RWPE1 (cell line): ENCODE results near the gene PTPRU.

Source experiments
- CTCF ChIA-PET: fragments of 350-600 bp; sonication (Branson Sonifier 250); formaldehyde crosslinking; extraction: SDS; loops from one replicate; lab custom pipeline; 2021; lab: Yijun Ruan, JAX
- POLR2A ChIA-PET: fragments of 400-600 bp; formaldehyde crosslinking; extraction: SDS; loops from one replicate; lab custom pipeline; 2020; ENCODE audit warnings: antibody characterized with exemption; ENCODE audit not compliant: low non-redundant PET; lab: Yijun Ruan, JAX
- DNase-seq: peaks from one replicate; pipeline ENCODE4 v3.0.0; 2012; ENCODE audit warnings: low spot score
- H3K27ac ChIP-seq: fragments of 450-650 bp; 2 replicates; pipeline ENCODE4 v1.5.1; 2017
- TF ChIP-seq, protein P1 (sequence below): fragments of 450-650 bp; conservative IDR thresholded peaks from 2 replicates; pipeline ENCODE4 v1.5.1; 2017; ENCODE audit warnings: low read depth, mild to moderate bottlenecking

PTPRU gene

DNA sequence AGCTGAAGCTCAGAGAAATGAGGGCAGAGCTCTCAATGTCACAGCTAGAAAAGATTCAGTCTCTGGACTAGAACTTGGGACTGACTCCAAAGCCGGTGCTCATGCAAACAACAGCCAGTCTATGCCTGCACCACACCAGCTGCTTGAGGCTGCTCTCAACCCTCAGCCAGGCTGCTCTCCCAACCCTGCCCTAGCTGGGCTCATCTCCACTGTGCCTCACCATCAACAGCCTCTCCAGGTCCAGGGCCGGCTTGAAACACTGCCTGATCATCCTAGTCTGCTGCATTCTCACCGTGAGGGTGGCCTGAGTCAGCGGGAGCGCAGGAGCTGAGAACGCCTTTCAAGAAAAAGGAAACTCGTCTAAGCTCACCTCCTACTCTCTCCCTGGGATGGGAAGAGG, 94.5 kb downstream of the PTPRU start:
- H3K27ac ChIP-seq = no peak overlapping the region
- ChIA-PET CTCF (no interaction called here), POLR2A (no interaction called here)
- TF ChIP-seq, protein P1, sequence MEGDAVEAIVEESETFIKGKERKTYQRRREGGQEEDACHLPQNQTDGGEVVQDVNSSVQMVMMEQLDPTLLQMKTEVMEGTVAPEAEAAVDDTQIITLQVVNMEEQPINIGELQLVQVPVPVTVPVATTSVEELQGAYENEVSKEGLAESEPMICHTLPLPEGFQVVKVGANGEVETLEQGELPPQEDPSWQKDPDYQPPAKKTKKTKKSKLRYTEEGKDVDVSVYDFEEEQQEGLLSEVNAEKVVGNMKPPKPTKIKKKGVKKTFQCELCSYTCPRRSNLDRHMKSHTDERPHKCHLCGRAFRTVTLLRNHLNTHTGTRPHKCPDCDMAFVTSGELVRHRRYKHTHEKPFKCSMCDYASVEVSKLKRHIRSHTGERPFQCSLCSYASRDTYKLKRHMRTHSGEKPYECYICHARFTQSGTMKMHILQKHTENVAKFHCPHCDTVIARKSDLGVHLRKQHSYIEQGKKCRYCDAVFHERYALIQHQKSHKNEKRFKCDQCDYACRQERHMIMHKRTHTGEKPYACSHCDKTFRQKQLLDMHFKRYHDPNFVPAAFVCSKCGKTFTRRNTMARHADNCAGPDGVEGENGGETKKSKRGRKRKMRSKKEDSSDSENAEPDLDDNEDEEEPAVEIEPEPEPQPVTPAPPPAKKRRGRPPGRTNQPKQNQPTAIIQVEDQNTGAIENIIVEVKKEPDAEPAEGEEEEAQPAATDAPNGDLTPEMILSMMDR = no peak
- DNase-seq = no peak

DNA sequence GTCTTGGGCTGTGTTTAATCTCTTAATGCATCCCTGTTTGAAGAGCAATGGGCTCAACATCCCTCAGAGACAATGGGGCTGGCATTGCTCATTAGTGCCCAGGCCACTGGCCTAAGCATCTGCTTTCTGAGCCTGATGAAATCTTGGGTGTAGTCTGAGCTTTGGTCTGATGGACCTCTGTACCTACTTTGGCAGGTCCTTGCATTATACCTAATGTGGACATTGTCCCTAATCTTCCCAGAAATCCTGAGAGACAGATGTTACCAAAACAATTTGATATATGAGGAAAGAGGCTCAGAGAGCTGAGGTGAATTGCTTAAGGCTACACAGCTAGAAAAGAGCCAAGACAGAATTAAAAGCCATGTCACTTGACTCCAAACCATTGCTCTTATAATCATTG, 95.0 kb downstream of the PTPRU start:
- no peak overlapping the region for H3K27ac ChIP-seq
- CTCF ChIA-PET = interaction anchor here (1.4 kb wide), 2 partner anchors 10 to 86 kb away, joined by 4 to 6 read pairs; no protein-coding TSS in a partner anchor
- POLR2A ChIA-PET = no interaction called here
- DNase-seq = no peak
- TF ChIP-seq, protein P1 = no peak

DNA sequence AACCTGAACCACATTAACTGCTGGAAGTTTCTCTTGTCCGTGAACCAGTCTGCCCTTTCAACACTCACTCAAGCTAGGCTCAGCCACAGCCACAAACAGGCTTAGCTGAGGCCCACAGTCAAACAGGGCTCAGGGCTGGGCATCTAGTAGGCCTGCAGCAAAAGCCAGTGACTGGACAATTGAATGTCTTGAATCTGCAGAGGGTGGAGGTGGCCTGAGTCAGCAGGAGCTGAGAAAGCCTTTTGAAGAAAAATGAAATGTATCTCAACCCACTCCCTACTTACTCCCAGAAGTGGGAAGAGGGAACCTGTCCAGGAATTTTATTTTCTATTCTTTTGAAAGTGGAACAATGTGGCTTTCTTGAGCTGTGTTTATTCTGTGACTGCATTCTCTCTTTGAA, 95.4 kb downstream of the PTPRU start:
- TF ChIP-seq, protein P1 = no peak
- no peak for DNase-seq
- ChIA-PET CTCF (interaction anchor here (0.5 to 1.4 kb wide), 4 partner anchors 9 to 97 kb away, joined by 3 to 6 read pairs (median 4); no protein-coding TSS in a partner anchor), POLR2A (no interaction called here)
- no peak overlapping the region for H3K27ac ChIP-seq

DNA sequence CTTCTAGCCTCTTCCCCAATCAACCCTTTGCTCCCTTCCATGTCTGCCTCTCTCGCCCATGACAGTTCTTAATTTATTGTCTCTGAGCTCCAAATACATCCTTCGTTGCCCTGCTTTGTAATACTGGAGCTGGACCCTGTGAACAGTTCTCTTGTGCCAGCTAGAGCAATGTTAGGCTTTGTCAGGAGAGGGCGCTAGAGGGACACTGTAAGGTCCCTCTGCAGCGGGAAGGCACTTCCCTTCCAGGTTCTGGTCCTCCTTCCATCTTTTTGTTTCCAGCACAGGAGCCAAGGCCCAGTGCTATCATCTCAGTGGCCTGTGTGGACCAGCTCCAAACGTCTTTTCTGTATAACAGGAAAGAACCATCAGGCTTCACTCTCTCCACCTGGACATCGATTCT, 95.9 kb downstream of the PTPRU start:
- ChIA-PET POLR2A (no interaction called here), CTCF (interaction anchor here (0.5 to 1.4 kb wide), 7 partner anchors 9 to 846 kb away, joined by 3 to 6 read pairs (median 4); no protein-coding TSS in a partner anchor)
- no peak for DNase-seq
- no peak overlapping the region for H3K27ac ChIP-seq
- TF ChIP-seq, protein P1 = 0 out of 2 replicates have a peak, but pooled peaks have one; percentile 8

DNA sequence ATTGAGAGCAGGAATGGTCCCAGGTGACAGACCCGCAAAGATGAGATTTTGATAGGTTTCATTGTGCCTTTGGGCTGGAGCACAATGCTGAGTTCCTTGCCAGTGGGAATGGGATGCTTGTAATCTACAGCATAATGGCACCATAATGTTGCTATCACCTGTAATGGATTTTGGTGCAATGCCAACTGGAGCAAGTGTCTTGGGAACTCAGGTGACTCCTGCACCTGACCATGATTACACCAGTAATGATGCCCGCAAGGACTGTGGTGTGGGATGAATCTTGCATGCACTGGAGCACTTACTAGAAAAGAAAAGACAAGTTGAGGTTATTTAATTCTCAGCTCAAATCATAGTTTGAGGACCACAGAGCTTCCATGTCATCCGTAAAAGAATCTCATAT, 96.7 kb downstream of the PTPRU start:
- ChIA-PET CTCF (interaction anchor here (0.5 to 0.8 kb wide), 4 partner anchors 16 to 845 kb away, joined by 3 to 4 read pairs (median 3); no protein-coding TSS in a partner anchor), POLR2A (no interaction called here)
- no peak overlapping the region for H3K27ac ChIP-seq
- no peak for DNase-seq
- TF ChIP-seq, protein P1 = no peak

DNA sequence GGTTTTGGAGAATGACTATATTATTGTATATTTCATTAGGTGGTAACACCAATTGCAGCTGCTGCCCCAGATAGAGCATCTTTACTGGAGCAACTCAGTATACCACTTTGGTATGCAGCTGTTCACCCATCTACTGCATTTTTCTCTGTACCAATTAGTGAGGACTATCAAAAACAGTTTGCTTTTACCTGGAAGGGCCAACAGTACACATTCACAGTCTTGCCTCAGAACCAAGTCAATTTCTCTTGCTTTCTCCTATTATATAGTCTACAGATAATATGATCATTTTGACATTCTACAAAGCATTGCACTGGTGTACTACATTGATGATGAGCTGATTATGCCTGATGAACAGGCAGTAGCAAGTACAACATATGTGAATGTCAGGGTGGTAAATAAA, 99.3 kb downstream of the PTPRU start:
- H3K27ac ChIP-seq = no peak overlapping the region
- CTCF ChIA-PET = no interaction called here
- no peak for DNase-seq
- POLR2A ChIA-PET = no interaction called here
- TF ChIP-seq, protein P1 = no peak
